Breast epithelium (tissue), 4 donors: ENCODE measurements around the gene NRROS. TPM values are rescaled to one million over a fixed set of nuclear protein-coding genes. Genes with fewer than 3 reads are reported as not detected.
A peak's percentile ranks its signal among the peaks of the same experiment; 100 is the strongest.
"Not testable (repeated sequence)": the region's sequence is repeated elsewhere in the genome, so short reads cannot be mapped to it uniquely, and the experiment has no call there.

Experiments used
- DNase-seq, 2 donors: peaks; one replicate each; pipeline ENCODE4 v3.0.0-alpha.2; 2019; ENCODE audit warnings: low spot score in 2 of 2
- H3K27ac ChIP-seq, 2 donors: fragments of 200-600 bp; sonication (generic) in 1 of 2; one replicate each; pipeline ENCODE4 v1.5.1; 2016 to 2019; ENCODE audit warnings: mild to moderate bottlenecking in 1 of 2
- H3K27me3 ChIP-seq, 2 donors: fragments of 200-600 bp; sonication (generic) in 1 of 2; one replicate each; pipeline versions ENCODE4 v1.5.1 to v1.6.0; 2017 to 2019; ENCODE audit warnings: control low read depth in 1 of 2, mild to moderate bottlenecking in 1 of 2
- H3K36me3 ChIP-seq: fragments of 200-600 bp; one replicate; pipeline ENCODE4 v1.5.1; 2019
- H3K4me1 ChIP-seq, 2 donors: fragments of 200-600 bp; sonication (generic); one replicate each; pipeline ENCODE4 v1.5.1; 2016 to 2019; ENCODE audit warnings: control low read depth in 1 of 2
- H3K4me3 ChIP-seq, 3 donors: fragments of 200-600 bp; sonication (generic); 1 replicate in 2 of 3; 2 replicates in 1 of 3; pipeline ENCODE4 v1.5.1; 2016 to 2019; ENCODE audit warnings: mild to moderate bottlenecking in 3 of 3, moderate library complexity in 2 of 3
- H3K9me3 ChIP-seq, 2 donors: fragments of 200-600 bp; sonication (generic) in 1 of 2; one replicate each; pipeline ENCODE4 v1.5.1; 2016 to 2019; ENCODE audit warnings: control low read depth in 1 of 2
- POLR2A ChIP-seq: fragments of 450-650 bp; IDR thresholded peaks from one replicate; pipeline ENCODE4 v1.6.1; 2016; ENCODE audit warnings: antibody characterized with exemption, mild to moderate bottlenecking, moderate library complexity
- POLR2AphosphoS5 ChIP-seq, 3 donors: sonication (generic); formaldehyde crosslinking; IDR thresholded peaks; one replicate each; pipeline ENCODE4 v1.6.1; 2017; ENCODE audit warnings: antibody characterized with exemption in 3 of 3
- intact Hi-C: fragments of 100-400 bp; cut with DNase I; formaldehyde crosslinking; loops from one replicate; pipeline ENCODE4 v1.15.1; 2023; ENCODE audit warnings: low total_unique reads
- total RNA-seq, 3 donors: library from RNA; depleted of rRNA; stranded (reverse); fragments of >200 nt; gene quantifications; one replicate each; pipeline ENCODE4 v1.1.0, GENCODE V29; 2016
- TF ChIP-seq, protein P1 (sequence below), 3 donors: fragments of 450-650 bp; IDR thresholded peaks; one replicate each; pipeline ENCODE4 v1.5.1; 2016 to 2017; ENCODE audit warnings: antibody characterized with exemption in 3 of 3, mild to moderate bottlenecking in 3 of 3, moderate library complexity in 3 of 3

Gene NRROS
- total RNA-seq, 3 donors from 2014 or later, result 3.2 to 13.9 (median 4.3) TPM

DNA sequence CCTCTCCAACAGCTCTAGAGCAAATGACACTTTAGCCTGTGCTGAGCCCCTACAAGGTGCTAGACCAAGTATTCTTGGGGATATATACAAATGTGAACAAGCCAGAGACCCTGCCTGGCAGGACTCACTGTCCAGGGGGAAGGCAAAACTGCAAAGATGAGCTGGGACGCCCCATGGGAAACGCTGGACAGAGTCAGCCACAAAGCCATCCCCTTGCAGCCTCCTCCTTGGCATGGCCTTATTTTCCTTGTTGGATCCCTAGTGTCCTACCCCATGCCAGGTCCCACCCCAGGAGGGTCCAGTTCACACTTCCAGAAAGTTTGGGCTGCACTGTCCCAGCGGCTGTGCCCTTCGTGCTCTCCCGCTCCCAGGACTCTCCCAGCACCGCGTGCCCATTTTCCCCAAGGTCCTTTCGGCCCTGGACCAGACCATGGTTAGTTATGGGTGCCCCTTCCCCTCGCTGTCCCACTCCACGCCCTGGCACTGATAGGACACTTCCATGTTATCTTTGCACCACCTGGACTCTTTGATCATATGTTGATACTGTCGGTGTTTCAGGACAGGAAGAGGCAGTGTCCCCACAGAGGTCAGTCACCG lies 5.8 kb upstream of the NRROS start:
- peaks cover 0 to 3% of the 10 kb centered on the region in 2 donors for H3K4me1 ChIP-seq
- H3K27me3 ChIP-seq, result no peaks in the 10 kb centered on the region
- TF ChIP-seq, protein P1, sequence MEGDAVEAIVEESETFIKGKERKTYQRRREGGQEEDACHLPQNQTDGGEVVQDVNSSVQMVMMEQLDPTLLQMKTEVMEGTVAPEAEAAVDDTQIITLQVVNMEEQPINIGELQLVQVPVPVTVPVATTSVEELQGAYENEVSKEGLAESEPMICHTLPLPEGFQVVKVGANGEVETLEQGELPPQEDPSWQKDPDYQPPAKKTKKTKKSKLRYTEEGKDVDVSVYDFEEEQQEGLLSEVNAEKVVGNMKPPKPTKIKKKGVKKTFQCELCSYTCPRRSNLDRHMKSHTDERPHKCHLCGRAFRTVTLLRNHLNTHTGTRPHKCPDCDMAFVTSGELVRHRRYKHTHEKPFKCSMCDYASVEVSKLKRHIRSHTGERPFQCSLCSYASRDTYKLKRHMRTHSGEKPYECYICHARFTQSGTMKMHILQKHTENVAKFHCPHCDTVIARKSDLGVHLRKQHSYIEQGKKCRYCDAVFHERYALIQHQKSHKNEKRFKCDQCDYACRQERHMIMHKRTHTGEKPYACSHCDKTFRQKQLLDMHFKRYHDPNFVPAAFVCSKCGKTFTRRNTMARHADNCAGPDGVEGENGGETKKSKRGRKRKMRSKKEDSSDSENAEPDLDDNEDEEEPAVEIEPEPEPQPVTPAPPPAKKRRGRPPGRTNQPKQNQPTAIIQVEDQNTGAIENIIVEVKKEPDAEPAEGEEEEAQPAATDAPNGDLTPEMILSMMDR (IDR thresholded peaks at IDR 0.05), result no peak
- no peak for TF ChIP-seq POLR2AphosphoS5 (IDR thresholded peaks at IDR 0.05)
- TF ChIP-seq POLR2A, result no peak
- DNase-seq, result no peak
- intact Hi-C loops, result no loop called here
- H3K9me3 ChIP-seq, result no peaks in the 10 kb centered on the region
- H3K27ac ChIP-seq, result no peak overlapping the region
- H3K36me3 ChIP-seq, result no peaks in the 10 kb centered on the region
- no peak overlapping the region for H3K4me3 ChIP-seq

DNA sequence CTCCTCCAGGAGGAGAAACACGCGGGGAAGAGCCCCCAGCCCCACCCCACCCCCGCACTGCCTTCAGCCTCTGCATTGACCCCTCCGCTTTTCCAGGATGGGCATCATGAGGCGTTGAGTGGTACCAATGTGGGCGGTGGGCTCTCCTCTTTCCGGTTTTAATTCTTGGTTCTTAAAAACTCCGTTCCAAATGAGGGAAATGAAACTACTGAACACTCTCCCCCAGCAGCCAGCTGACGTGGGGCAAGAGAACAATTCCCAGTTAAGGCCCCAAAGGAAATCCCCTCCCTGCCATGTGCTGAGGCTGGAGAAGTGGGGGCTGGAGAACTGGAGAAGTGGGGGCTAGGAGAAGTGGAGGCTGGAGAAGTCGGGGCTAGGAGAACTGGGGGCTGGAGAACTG lies 5.3 kb upstream of the NRROS start:
- TF ChIP-seq POLR2AphosphoS5 (IDR thresholded peaks at IDR 0.05) (no peak), POLR2A (no peak)
- TF ChIP-seq, protein P1 (IDR thresholded peaks at IDR 0.05), result no peak
- Histone ChIP-seq H3K4me1 (peaks cover 0 to 3% of the 10 kb centered on the region in 2 donors), H3K36me3 (no peaks in the 10 kb centered on the region), H3K27ac (no peak overlapping the region), H3K9me3 (no peaks in the 10 kb centered on the region), H3K27me3 (no peaks in the 10 kb centered on the region), H3K4me3 (no peak overlapping the region)
- DNase-seq, result no peak
- intact Hi-C loops, result no loop called here

DNA sequence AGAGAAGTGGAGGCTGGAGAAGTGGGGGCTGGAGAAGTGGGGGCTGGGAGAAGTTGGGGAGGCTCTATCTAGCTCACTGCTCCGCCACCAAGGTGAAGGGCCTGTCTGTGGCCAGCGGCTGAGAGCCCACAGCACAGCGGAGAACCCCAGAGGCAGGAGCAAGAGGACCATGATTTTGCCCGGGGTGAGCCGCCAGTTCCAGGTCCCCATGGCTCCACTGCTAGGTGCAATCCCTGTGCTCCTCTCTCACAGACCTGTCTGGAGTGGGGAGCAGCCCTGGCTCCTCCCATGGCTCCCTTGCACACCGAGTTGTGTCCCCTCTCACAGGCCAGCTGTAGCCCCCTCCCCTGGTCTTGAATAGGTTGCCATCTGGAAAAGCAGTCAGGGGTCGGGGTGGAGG lies 4.7 kb upstream of the NRROS start:
- Histone ChIP-seq H3K4me3 (no peak overlapping the region), H3K27ac (no peak overlapping the region), H3K36me3 (no peaks in the 10 kb centered on the region), H3K4me1 (peaks cover 0 to 3% of the 10 kb centered on the region in 2 donors), H3K9me3 (no peaks in the 10 kb centered on the region), H3K27me3 (no peaks in the 10 kb centered on the region)
- intact Hi-C loops, result no loop called here
- TF ChIP-seq, protein P1 (IDR thresholded peaks at IDR 0.05), result no peak
- TF ChIP-seq POLR2AphosphoS5 (IDR thresholded peaks at IDR 0.05) (no peak), POLR2A (no peak)
- no peak for DNase-seq

DNA sequence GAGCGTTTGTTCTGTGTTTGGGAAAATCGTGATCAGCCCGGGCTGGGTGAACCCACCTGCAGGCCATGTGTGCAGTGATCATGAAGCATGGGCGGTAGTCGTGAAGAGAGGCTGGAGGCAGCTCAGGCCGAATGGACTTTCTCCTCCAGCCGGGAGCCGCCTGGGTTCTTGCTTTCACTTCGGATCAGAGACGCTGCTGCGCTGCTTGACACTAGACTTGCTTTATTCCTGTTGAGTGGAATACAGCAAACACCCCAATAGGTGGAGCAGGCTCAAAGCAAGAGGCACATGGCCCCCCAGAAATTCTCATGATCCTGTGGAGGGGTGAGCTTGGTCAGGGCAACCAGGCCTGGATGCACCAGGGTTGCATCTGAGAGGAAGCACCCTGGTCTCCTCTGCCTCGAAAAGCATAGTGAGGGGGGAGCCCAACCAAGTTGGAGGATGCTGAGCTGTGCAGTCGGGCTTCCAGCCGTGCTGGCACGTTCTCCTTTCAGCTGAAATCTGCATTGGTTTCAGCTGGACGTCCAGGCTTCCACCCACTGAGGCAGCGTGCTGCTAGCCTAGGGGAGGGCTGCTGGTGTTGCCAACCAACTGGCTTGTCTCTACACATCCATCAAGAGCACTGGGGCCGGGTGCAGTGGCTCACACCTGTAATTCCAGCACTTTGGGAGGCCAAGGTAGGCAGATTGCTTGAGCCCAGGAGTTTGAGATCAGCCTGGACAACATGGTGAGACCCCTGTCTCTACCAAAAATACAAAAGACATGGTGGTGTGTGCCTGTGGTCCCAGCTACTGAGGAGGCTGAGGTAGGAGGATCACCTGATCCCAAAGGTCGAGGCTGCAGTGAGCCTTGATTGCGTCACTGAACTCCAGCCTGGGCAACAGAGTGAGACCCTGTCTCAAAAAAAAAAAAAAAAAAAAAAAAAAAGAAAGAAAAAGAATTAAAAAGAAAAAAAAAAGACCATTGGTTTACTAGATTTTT lies 2.8 kb upstream of the NRROS start:
- H3K36me3 ChIP-seq, result no peaks in the 10 kb centered on the region
- peak overlapping the region in 1 of 2 donors; percentile 5 for H3K27ac ChIP-seq
- no peaks in the 10 kb centered on the region for H3K27me3 ChIP-seq
- peak overlapping the region; percentile 3 to 48 (median 3) for H3K4me3 ChIP-seq
- H3K9me3 ChIP-seq, result no peaks in the 10 kb centered on the region
- intact Hi-C loops, result no loop called here
- DNase-seq, result no peak
- peaks cover 0 to 2% of the 10 kb centered on the region in 2 donors for H3K4me1 ChIP-seq
- TF ChIP-seq, protein P1 (IDR thresholded peaks at IDR 0.05), result no peak
- TF ChIP-seq POLR2A (no peak), POLR2AphosphoS5 (IDR thresholded peaks at IDR 0.05) (no peak)

DNA sequence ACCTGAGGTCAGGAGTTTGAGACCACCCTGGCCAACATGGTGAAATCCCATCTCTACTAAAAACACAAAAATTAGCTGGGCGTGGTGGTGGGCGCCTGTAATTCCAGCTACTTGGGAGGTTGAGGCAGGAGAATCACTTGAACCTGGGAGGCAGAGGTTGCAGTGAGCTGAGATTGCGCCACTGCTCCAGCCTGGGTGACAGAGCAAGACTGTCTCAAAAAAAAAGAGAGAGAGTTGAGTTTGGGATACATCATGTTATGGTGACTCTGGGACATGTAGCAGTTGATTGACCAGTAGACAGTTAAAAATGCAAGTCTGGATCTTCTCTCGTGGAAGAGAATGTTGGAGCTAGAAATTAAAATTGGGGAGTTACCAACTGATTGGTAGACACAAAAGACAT lies 1.6 kb upstream of the NRROS start:
- intact Hi-C loops, H3K36me3 ChIP-seq, DNase-seq, H3K9me3 ChIP-seq, H3K27ac ChIP-seq, H3K4me3 ChIP-seq, H3K27me3 ChIP-seq, H3K4me1 ChIP-seq: not testable (repeated sequence)
